Fibroblast of lung (primary cell): Measurements from ENCODE around the gene BCL6. TPM values are rescaled to one million over a fixed set of nuclear protein-coding genes. Genes with fewer than 3 reads are reported as not detected.

Source experiments
- DNase-seq, 2 donors: peaks; one replicate each; pipeline versions ENCODE4 v3.0.0 to v3.0.0-alpha.2; 2010; ENCODE audit warnings: low read depth in 2 of 2
- H2AFZ ChIP-seq: 2 replicates; pipeline ENCODE4 v1.5.1; 2012; ENCODE audit warnings: low read length, control low read depth, inconsistent platforms
- H3K27ac ChIP-seq: 2 replicates; pipeline ENCODE4 v1.5.1; 2011; ENCODE audit warnings: low read length, control low read depth; ENCODE audit not compliant: insufficient read depth
- H3K27me3 ChIP-seq: 2 replicates; pipeline ENCODE4 v1.5.1; 2011; ENCODE audit warnings: mild to moderate bottlenecking, low read length; ENCODE audit not compliant: control insufficient read depth, insufficient read depth
- H3K36me3 ChIP-seq: 2 replicates; pipeline ENCODE4 v1.5.1; 2011; ENCODE audit warnings: low read length; ENCODE audit not compliant: control insufficient read depth, insufficient read depth
- H3K4me1 ChIP-seq: 2 replicates; pipeline ENCODE4 v1.5.1; 2011; ENCODE audit warnings: low read length; ENCODE audit not compliant: control insufficient read depth, insufficient read depth; ENCODE audit errors: extremely low read depth
- H3K4me2 ChIP-seq: 2 replicates; pipeline ENCODE4 v1.5.1; 2011; ENCODE audit warnings: low read length, control low read depth; ENCODE audit not compliant: insufficient read depth; ENCODE audit errors: extremely low read depth
- H3K4me3 ChIP-seq, 4 experiments: fragments of 200-600 bp in 1 of 4; sonication (generic) in 1 of 4; replicated peaks in 1 of 4; 2 replicates each; pipeline ENCODE4 v1.5.1; 2011 to 2016; ENCODE audit warnings: low read length in 4 of 4, low read depth in 3 of 4, mild to moderate bottlenecking in 3 of 4, control low read depth in 2 of 4, inconsistent platforms in 1 of 4, mixed read lengths in 1 of 4; ENCODE audit not compliant: insufficient read depth in 1 of 4; ENCODE audit errors: control extremely low read depth in 1 of 4
- H3K79me2 ChIP-seq: 2 replicates; pipeline ENCODE4 v1.5.1; 2012; ENCODE audit warnings: mild to moderate bottlenecking, low read length, inconsistent platforms; ENCODE audit not compliant: control insufficient read depth, insufficient read depth
- H3K9ac ChIP-seq: 2 replicates; pipeline ENCODE4 v1.5.1; 2011; ENCODE audit warnings: mild to moderate bottlenecking, low read length, control low read depth; ENCODE audit not compliant: insufficient read depth
- H3K9me3 ChIP-seq: 2 replicates; pipeline ENCODE4 v1.5.1; 2012; ENCODE audit warnings: low read depth, low read length; ENCODE audit not compliant: control insufficient read depth, insufficient read depth
- H4K20me1 ChIP-seq: 2 replicates; pipeline ENCODE4 v1.5.1; 2011; ENCODE audit warnings: low read length; ENCODE audit not compliant: control insufficient read depth, insufficient read depth; ENCODE audit errors: extremely low read depth
- EZH2 ChIP-seq: IDR thresholded peaks from 2 replicates; pipeline ENCODE4 v1.5.1; 2012; ENCODE audit warnings: low read length, control low read depth, mild to moderate bottlenecking; ENCODE audit errors: missing control alignments
- polyA plus RNA-seq, 2 donors: library from polyadenylated mRNA; depleted of rRNA in 1 of 2; stranded (reverse) in 1 of 2; unstranded in 1 of 2; fragments of >200 nt; gene quantifications; 2 replicates each; pipeline ENCODE4 v1.2.1, GENCODE V29; 2011 to 2012; ENCODE audit warnings: missing spikeins in 1 of 2
- total RNA-seq: library from RNA; depleted of rRNA; stranded (reverse); fragments of >200 nt; gene quantifications from 2 replicates; pipeline ENCODE4 v1.2.1, GENCODE V29; 2014
- TF ChIP-seq, protein P1 (sequence below), 2 donors: IDR thresholded peaks in 1 of 2; conservative IDR thresholded peaks in 1 of 2; 1 replicate in 1 of 2; 2 replicates in 1 of 2; pipeline ENCODE4 v1.5.1; 2011 to 2012; ENCODE audit warnings: low read length in 2 of 2, control low read depth in 1 of 2, inconsistent platforms in 1 of 2, low read depth in 1 of 2, mild to moderate bottlenecking in 1 of 2

BCL6 gene
- total and polyA plus RNA-seq, 2 donors (not counting 1 experiment from before 2014, with no cell fraction given) = 12.7 to 46.6 TPM

DNA sequence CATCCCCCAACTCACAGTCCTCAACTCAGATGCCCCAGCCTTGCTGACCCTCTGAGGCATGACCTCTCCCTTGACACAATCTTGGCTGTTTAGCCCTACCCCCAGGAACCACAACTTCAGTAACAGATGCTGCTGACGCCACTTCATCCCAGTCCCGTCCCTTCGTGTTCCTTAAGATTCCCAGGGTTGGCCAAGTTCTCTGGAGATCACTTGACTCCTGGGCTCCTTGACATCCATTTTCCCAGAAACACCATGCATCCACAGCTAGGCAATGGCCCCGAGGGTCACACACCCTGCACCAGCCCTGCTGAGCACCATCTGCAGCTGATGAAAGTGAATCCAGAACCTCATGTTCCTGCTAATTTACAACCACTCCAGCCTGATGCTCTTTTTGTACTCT, 49.8 kb downstream of the BCL6 start:
- no peaks in the 10 kb centered on the region for H3K9me3 ChIP-seq
- H4K20me1 ChIP-seq = no peaks in the 10 kb centered on the region
- no peak overlapping the region for H3K4me2 ChIP-seq
- H2AFZ ChIP-seq = no peak overlapping the region
- peaks cover 6% of the 10 kb centered on the region for H3K27me3 ChIP-seq
- peaks cover 4% of the 10 kb centered on the region for H3K4me1 ChIP-seq
- H3K27ac ChIP-seq = no peak overlapping the region
- no peaks in the 10 kb centered on the region for H3K36me3 ChIP-seq
- H3K79me2 ChIP-seq = no peaks in the 10 kb centered on the region
- TF ChIP-seq, protein P1, sequence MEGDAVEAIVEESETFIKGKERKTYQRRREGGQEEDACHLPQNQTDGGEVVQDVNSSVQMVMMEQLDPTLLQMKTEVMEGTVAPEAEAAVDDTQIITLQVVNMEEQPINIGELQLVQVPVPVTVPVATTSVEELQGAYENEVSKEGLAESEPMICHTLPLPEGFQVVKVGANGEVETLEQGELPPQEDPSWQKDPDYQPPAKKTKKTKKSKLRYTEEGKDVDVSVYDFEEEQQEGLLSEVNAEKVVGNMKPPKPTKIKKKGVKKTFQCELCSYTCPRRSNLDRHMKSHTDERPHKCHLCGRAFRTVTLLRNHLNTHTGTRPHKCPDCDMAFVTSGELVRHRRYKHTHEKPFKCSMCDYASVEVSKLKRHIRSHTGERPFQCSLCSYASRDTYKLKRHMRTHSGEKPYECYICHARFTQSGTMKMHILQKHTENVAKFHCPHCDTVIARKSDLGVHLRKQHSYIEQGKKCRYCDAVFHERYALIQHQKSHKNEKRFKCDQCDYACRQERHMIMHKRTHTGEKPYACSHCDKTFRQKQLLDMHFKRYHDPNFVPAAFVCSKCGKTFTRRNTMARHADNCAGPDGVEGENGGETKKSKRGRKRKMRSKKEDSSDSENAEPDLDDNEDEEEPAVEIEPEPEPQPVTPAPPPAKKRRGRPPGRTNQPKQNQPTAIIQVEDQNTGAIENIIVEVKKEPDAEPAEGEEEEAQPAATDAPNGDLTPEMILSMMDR (conservative IDR thresholded peaks at IDR 0.05 in 1 of 2, IDR thresholded peaks at IDR 0.05 in 1 of 2; ENCODE audit: low read depth in 1 of 2, low read length in 2 of 2) = no peak
- TF ChIP-seq EZH2 = no peak
- no peak overlapping the region for H3K4me3 ChIP-seq
- no peak overlapping the region for H3K9ac ChIP-seq
- peak in 1 of 2 donors; percentile 33 for DNase-seq

DNA sequence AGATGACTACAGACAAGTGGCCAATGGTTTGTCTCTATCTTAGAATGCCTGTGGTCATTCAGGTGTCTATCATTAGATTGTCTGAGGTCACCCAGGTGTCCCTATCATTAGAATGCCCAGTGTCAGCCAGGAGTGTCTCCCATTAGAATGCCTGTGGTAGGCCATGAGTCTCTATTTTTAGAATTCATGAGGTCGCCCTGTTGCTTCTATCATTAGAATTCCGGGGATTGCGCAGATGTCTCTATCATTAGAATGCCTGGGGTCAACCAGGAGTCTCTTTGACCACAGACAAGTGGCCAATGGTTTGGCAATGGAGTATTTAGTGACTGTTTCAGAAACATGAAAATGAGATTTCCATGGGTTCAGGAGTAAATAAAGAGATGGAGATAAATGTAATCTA, 50.5 kb downstream of the BCL6 start:
- Histone ChIP-seq H3K36me3 (no peaks in the 10 kb centered on the region), H3K4me2 (no peak overlapping the region), H3K79me2 (no peaks in the 10 kb centered on the region), H4K20me1 (no peaks in the 10 kb centered on the region), H3K4me1 (peaks cover 4% of the 10 kb centered on the region), H3K9ac (no peak overlapping the region), H3K4me3 (no peak overlapping the region), H3K27ac (no peak overlapping the region), H3K27me3 (peaks cover 6% of the 10 kb centered on the region), H2AFZ (no peak overlapping the region), H3K9me3 (no peaks in the 10 kb centered on the region)
- TF ChIP-seq EZH2 = no peak
- TF ChIP-seq, protein P1 (conservative IDR thresholded peaks at IDR 0.05 in 1 of 2, IDR thresholded peaks at IDR 0.05 in 1 of 2; ENCODE audit: low read depth in 1 of 2, low read length in 2 of 2) = no peak
- peak; percentile 40 to 67 for DNase-seq

DNA sequence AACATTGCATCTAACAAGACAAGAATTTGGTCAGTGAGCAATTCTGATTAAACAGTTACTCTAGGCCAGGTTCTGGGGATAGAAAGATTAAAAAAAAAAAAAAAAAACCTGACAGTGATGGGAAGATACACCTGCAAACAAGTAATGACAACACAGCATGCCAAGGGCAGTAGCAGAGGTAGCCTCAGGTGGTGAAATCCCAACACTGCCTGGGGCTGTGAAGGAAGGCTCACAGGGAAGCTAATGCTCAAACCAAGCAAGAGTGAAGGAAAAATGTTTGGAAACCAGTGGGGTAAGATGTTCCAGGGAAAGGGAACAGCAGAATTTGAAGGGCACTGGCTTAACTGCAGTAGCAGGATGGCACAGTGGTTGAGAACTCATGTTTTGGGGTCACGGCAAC, 51.8 kb downstream of the BCL6 start:
- DNase-seq = no peak
- Histone ChIP-seq H3K79me2 (no peaks in the 10 kb centered on the region), H3K27ac (no peak overlapping the region), H3K9ac (no peak overlapping the region), H3K9me3 (no peaks in the 10 kb centered on the region), H3K4me2 (no peak overlapping the region), H3K4me1 (peaks cover 4% of the 10 kb centered on the region), H4K20me1 (no peaks in the 10 kb centered on the region), H3K27me3 (peaks cover 6% of the 10 kb centered on the region), H3K4me3 (no peak overlapping the region), H2AFZ (no peak overlapping the region), H3K36me3 (no peaks in the 10 kb centered on the region)
- TF ChIP-seq, protein P1 (conservative IDR thresholded peaks at IDR 0.05 in 1 of 2, IDR thresholded peaks at IDR 0.05 in 1 of 2; ENCODE audit: low read depth in 1 of 2, low read length in 2 of 2) = no peak
- no peak for TF ChIP-seq EZH2
